Liver (tissue), 3 donors: Measurements from ENCODE around the gene CYP4V2.

ENCODE experiments used
- EGR1 ChIP-seq, 2 donors: IDR thresholded peaks; 2 replicates each; pipeline ENCODE4 v1.6.1; 2016 to 2018; ENCODE audit warnings: antibody characterized with exemption in 2 of 2, low read depth in 2 of 2
- JUND ChIP-seq, 2 donors: IDR thresholded peaks; 2 replicates each; pipeline ENCODE4 v1.6.1; 2016; ENCODE audit warnings: antibody characterized with exemption in 2 of 2
- MAX ChIP-seq: IDR thresholded peaks from 2 replicates; pipeline ENCODE4 v1.6.1; 2016; ENCODE audit warnings: antibody characterized with exemption
- RAD21 ChIP-seq, 2 donors: IDR thresholded peaks; 2 replicates each; pipeline ENCODE4 v1.6.1; 2016; ENCODE audit warnings: antibody characterized with exemption in 2 of 2, mild to moderate bottlenecking in 2 of 2
- SP1 ChIP-seq: IDR thresholded peaks from 2 replicates; pipeline ENCODE4 v1.6.1; 2018; ENCODE audit warnings: antibody characterized with exemption, mild to moderate bottlenecking
- TF ChIP-seq, protein P1 (sequence below): fragments of 150-350 bp; IDR thresholded peaks from 2 replicates; pipeline ENCODE4 v1.5.1; 2017; ENCODE audit warnings: improper control_type of control experiment, low read depth, low read length; ENCODE audit not compliant: missing input control
- TF ChIP-seq, protein P2 (sequence below): IDR thresholded peaks from 2 replicates; pipeline ENCODE4 v1.6.1; 2016; ENCODE audit warnings: antibody characterized with exemption, mild to moderate bottlenecking
- TF ChIP-seq, protein P3 (sequence below): IDR thresholded peaks from 2 replicates; pipeline ENCODE4 v1.6.1; 2016; ENCODE audit warnings: antibody characterized with exemption
- donor health status: healthy.
- donor health status: healthy.

- no peak for TF ChIP-seq JUND (IDR thresholded peaks at IDR 0.05)
- TF ChIP-seq, protein P1, sequence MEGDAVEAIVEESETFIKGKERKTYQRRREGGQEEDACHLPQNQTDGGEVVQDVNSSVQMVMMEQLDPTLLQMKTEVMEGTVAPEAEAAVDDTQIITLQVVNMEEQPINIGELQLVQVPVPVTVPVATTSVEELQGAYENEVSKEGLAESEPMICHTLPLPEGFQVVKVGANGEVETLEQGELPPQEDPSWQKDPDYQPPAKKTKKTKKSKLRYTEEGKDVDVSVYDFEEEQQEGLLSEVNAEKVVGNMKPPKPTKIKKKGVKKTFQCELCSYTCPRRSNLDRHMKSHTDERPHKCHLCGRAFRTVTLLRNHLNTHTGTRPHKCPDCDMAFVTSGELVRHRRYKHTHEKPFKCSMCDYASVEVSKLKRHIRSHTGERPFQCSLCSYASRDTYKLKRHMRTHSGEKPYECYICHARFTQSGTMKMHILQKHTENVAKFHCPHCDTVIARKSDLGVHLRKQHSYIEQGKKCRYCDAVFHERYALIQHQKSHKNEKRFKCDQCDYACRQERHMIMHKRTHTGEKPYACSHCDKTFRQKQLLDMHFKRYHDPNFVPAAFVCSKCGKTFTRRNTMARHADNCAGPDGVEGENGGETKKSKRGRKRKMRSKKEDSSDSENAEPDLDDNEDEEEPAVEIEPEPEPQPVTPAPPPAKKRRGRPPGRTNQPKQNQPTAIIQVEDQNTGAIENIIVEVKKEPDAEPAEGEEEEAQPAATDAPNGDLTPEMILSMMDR = no peak
- no peak for TF ChIP-seq MAX
- TF ChIP-seq, protein P2, sequence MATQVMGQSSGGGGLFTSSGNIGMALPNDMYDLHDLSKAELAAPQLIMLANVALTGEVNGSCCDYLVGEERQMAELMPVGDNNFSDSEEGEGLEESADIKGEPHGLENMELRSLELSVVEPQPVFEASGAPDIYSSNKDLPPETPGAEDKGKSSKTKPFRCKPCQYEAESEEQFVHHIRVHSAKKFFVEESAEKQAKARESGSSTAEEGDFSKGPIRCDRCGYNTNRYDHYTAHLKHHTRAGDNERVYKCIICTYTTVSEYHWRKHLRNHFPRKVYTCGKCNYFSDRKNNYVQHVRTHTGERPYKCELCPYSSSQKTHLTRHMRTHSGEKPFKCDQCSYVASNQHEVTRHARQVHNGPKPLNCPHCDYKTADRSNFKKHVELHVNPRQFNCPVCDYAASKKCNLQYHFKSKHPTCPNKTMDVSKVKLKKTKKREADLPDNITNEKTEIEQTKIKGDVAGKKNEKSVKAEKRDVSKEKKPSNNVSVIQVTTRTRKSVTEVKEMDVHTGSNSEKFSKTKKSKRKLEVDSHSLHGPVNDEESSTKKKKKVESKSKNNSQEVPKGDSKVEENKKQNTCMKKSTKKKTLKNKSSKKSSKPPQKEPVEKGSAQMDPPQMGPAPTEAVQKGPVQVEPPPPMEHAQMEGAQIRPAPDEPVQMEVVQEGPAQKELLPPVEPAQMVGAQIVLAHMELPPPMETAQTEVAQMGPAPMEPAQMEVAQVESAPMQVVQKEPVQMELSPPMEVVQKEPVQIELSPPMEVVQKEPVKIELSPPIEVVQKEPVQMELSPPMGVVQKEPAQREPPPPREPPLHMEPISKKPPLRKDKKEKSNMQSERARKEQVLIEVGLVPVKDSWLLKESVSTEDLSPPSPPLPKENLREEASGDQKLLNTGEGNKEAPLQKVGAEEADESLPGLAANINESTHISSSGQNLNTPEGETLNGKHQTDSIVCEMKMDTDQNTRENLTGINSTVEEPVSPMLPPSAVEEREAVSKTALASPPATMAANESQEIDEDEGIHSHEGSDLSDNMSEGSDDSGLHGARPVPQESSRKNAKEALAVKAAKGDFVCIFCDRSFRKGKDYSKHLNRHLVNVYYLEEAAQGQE = no peak
- TF ChIP-seq EGR1 (IDR thresholded peaks at IDR 0.05; ENCODE audit: low read depth in 2 of 2) = no peak
- TF ChIP-seq, protein P3, sequence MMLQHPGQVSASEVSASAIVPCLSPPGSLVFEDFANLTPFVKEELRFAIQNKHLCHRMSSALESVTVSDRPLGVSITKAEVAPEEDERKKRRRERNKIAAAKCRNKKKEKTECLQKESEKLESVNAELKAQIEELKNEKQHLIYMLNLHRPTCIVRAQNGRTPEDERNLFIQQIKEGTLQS = no peak
- no peak for TF ChIP-seq RAD21 (IDR thresholded peaks at IDR 0.05)
- peak; percentile 64 for TF ChIP-seq SP1
Measured at GRCh38 chr4:186226521-186227189, 35.3 kb downstream of the CYP4V2 start.
